ENCODE data around the gene OR9A2.

The OR9A2 gene

GRCh38 chr7:143002898-143003297 is 24.0 kb downstream of the OR9A2 start:
- H3K27me3 ChIP-seq (ENCODE audit: insufficient read depth, poor library complexity, severe bottlenecking) = peaks cover 2% of the 10 kb centered on the region
- no peak overlapping the region for H3K4me3 ChIP-seq (replicated peaks; ENCODE audit: insufficient read depth, low read length)
- TF ChIP-seq SPI1 (IDR thresholded peaks at IDR 0.05; ENCODE audit: borderline replicate concordance, low read depth) = no peak
- TF ChIP-seq CTCF (IDR thresholded peaks at IDR 0.05; ENCODE audit: insufficient read depth, low read length) = no peak
- no peak for TF ChIP-seq REST (IDR thresholded peaks at IDR 0.05; ENCODE audit: insufficient replicate concordance, low read depth)
- no peak for TF ChIP-seq GABPA (IDR thresholded peaks at IDR 0.05; ENCODE audit: low read depth)
- no peak for TF ChIP-seq POLR2AphosphoS5 (IDR thresholded peaks at IDR 0.05; ENCODE audit: low read depth)
- no peak for DNase-seq (ENCODE audit: low read depth in 1 of 2, low spot score in 1 of 2)
- no peak overlapping the region for H3K27ac ChIP-seq (replicated peaks)

GRCh38 chr7:143002106-143002505 is 24.8 kb downstream of the OR9A2 start:
- H3K4me3 ChIP-seq (replicated peaks; ENCODE audit: insufficient read depth, low read length) = no peak overlapping the region
- H3K27ac ChIP-seq (replicated peaks) = no peak overlapping the region
- peaks cover 2% of the 10 kb centered on the region for H3K27me3 ChIP-seq (ENCODE audit: insufficient read depth, poor library complexity, severe bottlenecking)
- TF ChIP-seq REST (IDR thresholded peaks at IDR 0.05; ENCODE audit: insufficient replicate concordance, low read depth) (no peak), CTCF (IDR thresholded peaks at IDR 0.05; ENCODE audit: insufficient read depth, low read length) (peak; percentile 3)
- peak in 1 of 2 experiments; percentile 18 for DNase-seq (ENCODE audit: low read depth in 1 of 2, low spot score in 1 of 2)

GRCh38 chr7:143000648-143001047 is 26.3 kb downstream of the OR9A2 start:
- no peak for DNase-seq (ENCODE audit: low read depth in 1 of 2, low spot score in 1 of 2)
- TF ChIP-seq SPI1 (IDR thresholded peaks at IDR 0.05; ENCODE audit: borderline replicate concordance, low read depth) (no peak), GABPA (IDR thresholded peaks at IDR 0.05; ENCODE audit: low read depth) (no peak), POLR2AphosphoS5 (IDR thresholded peaks at IDR 0.05; ENCODE audit: low read depth) (no peak), CTCF (IDR thresholded peaks at IDR 0.05; ENCODE audit: insufficient read depth, low read length) (no peak), REST (IDR thresholded peaks at IDR 0.05; ENCODE audit: insufficient replicate concordance, low read depth) (no peak)
- Histone ChIP-seq H3K27me3 (ENCODE audit: insufficient read depth, poor library complexity, severe bottlenecking) (peaks cover 2% of the 10 kb centered on the region), H3K27ac (replicated peaks) (no peak overlapping the region), H3K4me3 (replicated peaks; ENCODE audit: insufficient read depth, low read length) (no peak overlapping the region)

All from HL-60 (cell line).